Stimulated activated CD8-positive, alpha-beta memory T cell treated with anti-CD3 and anti-CD28 coated beads, Interleukin-12 subunit alpha, Interleukin-12 subunit beta, amount 100 ng/mL, for 24 hours (primary cell): ENCODE data around the gene GCG.

Experiments
- DNase-seq: peaks from one replicate; pipeline ENCODE4 v3.0.0-alpha.2; 2020; ENCODE audit errors: extremely low read depth

Gene GCG

DNA sequence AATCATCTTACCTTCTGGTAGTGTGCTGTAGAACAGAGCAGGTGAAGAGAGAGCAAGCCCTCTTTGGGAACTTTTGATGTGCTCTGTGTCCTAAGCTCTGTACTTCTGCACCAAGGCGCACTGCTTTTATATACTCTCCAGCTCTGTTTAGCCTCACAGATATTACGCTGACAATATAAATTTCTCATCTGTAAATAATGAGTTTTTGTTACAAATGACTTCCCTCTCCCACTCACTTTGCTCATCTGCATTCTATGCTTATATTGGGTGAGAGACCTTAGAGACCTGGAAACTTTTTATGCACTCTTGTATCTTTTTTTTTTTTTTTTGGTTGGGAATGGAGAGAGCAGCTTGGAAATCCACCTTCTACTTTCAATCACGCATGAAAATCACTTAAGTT lies at the start of gene GCG:
TSS of gene GCG (minus strand) at position 101 of the 400 bp plus-strand sequence. CDS start 3,069 bp downstream, outside the sequence.
- no peak for DNase-seq

DNA sequence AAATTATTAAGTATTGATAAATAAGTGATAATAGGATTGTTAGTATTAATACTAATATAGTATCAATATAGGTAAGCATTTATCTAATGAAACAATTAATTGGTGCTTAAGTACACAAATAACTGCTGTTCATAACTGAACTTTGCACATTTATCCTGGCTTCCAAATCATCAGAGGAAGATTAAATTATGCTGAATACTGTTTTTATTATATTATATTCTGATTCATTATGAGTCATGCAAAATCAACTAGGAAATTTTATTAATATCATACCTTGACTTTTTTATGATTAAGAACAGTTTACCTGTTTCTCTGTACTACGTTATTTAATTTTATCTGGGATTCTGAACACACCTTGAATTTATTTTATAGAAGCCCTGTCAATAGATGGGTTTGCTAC lies 48.6 kb upstream of the GCG start:
- no peak for DNase-seq

DNA sequence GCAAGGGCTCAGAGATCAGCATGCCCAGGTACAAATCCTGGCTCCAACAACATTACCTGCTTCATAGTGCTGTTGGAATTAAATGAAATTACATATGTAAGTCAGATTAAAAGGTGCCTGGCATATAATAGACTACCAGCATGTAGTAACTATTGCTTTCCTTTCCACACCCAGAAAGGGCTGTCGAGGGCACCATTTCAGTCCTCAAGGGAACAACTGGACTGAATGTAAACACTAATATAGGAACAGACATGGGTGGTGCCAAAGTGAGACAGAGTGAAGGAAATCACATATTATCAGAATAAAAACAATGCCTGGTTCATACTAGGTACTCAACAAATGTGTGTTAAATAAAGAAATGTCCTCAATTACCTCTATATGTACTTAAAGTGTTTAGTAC lies 47.9 kb upstream of the GCG start:
- no peak for DNase-seq

DNA sequence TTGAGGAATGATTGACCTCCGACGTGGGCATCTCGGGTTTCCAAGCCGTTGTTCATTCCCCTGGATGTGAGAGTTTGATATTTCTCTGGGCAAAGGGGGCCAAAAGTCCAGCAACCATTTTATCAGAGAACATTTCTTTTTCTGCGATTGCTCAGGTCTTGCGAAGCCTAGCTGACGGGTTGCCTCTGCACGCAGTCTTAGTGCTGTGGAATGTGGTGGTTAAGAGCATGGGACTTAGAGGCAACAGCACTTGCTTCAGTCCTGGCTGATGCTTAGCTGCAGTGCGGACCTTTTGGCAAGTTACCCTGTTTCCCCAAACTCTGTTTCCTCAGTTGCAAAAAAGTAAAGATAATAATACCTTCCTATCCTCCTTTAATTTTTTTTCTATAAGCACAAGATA lies 46.2 kb upstream of the GCG start:
- DNase-seq, result no peak

DNA sequence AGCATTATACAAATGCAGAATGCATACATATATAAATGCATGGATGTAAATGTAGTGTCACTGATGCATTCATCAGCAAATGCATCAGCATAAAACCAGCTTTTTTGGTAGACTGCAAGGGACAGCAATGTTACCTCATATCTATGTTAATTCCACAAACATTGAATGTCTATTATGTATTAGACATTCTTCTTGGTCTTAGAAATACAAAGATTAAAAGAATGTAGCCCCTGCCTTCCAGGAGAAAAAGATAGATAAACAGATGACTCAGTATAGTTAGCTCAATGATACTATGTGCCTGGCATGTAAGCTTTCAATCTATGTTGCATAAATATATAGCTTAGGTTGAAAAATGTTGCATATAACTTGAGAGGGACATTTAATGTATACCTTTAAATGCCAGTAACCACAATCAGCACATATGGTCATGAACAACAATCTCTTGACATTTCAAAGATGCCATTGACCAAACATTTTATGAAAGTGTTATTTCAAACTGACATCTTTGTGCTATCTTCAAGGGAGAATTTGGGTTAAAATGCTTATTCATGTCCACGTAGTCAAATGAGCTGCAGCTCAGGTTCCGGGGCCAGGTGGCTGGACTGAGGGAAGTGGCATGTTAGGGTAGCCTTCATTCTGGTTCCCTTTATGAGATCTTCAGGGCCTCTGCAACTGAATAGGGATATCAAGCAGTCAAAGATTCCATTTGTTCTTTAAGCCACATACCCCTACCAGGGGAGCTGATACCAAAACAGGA lies 45.2 kb upstream of the GCG start:
- DNase-seq, result no peak

DNA sequence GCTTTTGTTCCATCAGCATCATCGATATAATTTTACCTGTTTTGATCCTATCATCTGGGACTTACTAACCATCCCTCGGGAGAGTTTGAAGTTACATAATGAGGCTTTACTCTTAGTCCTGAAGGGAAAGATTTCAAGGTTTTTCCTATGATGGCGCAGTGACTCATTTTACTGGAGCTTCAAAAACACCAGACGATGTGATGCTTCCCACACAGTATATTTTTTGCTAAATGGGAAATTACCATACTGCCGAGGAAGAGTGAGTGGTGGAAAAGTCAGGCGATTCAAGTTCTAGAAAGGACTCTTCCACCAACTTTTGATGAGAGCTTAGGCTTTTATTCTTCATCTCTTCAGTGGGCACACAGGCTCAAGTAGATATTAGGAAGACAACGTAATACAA lies 44.6 kb upstream of the GCG start:
- no peak for DNase-seq

DNA sequence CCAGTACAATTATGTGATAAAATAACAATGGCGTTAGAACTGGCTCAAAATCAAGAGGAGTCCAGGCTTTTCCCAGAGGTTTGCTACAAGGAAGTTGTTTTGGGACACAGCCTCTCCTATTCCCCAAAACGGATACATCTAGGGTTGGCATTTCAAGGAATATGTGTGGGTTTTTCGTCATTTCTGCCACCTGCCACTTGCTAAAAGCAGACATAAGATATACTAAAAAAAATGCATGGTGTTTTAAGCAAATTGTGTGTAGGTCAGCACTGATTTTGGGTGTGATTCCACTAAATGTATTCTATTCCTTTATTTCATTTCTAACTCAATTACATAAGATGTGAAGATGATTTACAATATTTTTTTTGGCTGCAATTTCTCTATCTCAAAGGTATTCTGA lies 36.4 kb upstream of the GCG start:
- no peak for DNase-seq

DNA sequence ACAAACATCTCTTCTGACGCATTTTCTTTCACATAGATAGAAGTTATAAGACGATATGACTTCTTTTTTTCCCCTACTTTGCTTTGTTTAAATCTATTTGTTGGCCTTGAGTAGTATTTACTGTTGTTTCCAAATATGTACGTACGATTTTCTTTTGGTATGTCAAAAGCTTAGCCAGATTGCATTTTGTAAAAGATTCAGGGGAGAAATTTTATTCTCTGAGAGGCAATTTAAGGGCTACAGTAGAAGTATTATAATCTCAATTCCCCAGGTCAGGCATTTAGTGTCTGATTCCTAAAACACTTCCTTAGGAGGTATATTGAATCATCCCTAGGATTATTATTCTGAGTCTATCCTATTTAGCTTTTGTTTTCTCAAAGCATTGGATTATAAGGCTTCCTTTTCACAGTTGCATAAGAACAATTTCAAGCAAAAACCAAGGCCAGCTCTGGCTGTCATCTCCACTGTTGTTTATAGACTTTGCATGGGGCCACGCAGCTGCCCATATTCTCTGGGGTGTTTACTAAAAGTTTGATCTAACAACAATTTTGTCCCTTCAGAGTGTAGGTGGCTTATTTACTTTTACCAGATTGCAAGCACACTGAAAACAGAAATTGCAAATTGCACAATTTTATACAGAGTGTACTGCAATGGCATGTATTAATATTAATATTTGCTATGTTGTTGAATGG lies 33.6 kb upstream of the GCG start:
- DNase-seq, result no peak

DNA sequence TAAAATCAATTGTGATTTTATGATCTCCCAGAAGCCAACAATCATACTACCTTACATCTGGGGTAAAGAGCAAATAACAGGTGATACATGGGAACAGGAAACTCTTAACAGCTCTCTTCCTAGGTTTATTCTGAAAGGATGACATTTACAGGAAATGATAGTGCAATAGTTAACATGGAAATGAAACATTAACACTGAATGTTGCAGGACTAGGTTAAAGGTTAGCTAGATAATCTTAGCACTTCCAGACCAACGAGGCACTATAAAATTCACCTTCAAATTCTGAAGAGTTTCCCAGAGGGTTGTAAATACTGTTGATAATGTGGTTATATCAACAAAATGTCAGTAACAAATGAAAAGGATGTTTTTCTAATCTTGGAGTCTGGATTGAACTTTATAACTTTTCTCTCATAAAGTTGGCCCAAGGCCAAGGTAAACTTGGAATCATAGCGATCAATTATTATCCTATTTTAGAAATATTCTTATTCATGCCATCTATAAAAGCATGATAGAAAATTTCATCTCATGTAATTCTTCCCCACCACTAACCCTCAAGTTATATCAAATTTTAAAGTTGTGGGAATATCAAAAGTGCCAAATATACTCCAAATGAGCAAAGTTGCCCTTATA lies 32.9 kb upstream of the GCG start:
- no peak for DNase-seq

DNA sequence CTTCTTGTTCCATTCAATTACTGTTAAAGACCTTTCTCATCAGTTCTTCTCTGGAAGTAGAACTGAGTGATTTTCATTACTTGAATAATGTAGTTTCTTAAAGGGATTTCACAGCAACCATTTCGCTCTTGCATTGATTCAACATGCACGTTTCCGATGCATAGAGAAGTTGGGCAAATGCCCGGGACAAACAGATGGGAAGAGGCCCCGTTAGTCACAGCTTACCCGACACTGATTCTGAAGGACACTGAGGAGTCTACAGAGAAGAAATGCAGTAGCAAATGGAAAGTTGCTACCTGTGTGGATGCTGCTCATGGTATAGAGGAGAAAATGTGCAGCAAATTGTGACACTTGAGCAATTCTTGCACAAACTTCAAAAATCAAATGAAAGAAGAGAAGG lies 32.3 kb upstream of the GCG start:
- no peak for DNase-seq

DNA sequence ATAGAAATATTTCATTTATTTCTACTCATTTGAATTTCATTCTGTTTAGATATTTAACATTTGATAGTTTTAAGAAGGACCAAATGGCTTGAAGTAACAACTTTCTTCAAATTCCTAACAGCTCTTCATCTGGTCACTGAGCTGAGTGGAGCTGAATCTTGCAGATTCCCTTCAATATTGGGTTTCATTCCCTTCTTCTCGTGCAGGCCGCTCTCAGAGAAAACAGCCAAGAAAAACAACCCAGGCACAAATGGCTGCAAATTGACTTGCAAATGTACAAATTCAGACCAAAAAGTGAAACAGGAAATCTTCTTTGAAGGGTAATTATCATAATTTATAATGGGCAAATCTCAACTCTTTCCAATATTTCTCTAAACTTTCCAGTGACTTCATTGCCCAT lies 30.3 kb upstream of the GCG start:
- DNase-seq, result no peak

DNA sequence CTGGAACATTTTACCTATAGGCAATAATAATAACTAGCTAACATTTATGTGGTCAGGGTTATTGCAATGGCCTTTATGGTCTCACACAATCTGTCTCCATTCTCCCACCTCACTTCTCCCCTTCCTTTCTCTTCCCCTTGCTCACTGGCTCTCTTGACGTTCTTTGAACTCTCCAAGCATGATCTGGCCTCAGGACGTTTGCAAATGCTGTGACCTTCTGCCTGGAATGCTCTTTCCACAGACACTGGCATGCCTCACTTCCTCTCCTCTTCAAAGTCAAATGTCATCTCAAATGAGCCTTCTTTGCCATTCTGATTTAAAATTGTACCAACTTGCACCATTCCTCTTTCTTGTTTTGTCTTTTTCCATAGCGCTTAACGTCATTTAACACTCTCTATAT lies 25.3 kb upstream of the GCG start:
- DNase-seq, result no peak

DNA sequence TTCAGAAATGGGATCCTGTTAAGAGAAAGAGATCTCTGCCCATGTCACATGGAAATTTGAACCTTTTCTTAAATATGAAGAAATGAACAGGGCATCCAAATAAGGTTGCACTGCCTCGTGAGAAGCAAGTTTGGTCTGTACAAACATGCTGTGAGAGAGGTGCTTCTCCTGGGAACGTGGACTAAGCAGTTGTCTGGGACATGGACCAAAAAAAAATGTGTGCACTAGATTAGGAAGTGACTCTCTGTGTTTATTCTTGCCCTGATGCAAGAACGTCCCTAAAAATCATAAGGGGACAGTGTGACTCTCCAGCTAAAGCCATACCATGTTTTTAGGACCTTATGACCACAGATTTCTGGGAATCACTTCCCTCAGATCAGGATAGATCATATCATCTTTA lies 23.7 kb upstream of the GCG start:
- DNase-seq, result no peak

DNA sequence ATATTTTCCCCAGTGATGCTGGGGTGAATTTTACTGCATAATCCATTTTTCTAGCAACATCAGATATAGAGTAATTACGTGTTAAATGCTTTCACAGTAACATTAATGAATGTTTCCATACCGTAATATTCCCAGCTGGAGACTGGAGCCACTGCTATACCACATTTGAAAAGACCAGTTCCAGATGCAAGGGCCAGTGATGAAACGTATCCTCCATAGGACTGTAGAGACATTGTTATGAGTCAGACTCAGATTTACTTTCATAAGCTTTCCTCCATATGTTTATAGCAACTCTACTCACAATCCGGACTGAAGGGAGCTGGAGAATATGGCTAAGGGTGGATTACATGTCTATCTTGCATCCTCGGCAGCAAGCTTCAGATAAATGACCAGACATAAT lies 22.7 kb upstream of the GCG start:
- DNase-seq, result no peak

DNA sequence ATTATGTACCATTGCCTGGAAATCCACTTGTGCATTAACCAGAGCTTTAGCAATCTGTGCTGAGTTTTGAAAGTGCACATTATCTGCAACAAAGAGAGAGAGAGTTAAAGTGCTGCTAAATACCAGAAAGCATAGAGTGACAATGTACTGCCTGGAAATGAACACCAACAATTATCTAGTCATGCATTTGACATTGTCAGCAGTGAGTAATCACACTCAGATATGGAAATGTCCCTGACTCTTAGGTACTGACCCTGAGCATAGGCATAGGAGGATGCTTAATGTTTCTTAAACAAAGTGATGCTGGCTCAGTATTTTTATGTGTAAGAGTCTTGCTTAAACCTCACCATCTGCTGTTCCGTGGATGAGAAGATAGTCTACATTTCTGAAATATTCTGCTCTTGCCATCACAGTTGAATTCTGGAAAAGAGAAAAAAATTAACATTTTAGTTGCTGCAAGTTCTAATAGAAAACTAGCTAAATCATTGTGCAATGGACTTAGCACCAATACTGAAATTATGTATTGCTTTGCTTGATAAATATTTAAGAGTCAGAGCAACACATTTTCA lies 20.8 kb upstream of the GCG start:
- no peak for DNase-seq

DNA sequence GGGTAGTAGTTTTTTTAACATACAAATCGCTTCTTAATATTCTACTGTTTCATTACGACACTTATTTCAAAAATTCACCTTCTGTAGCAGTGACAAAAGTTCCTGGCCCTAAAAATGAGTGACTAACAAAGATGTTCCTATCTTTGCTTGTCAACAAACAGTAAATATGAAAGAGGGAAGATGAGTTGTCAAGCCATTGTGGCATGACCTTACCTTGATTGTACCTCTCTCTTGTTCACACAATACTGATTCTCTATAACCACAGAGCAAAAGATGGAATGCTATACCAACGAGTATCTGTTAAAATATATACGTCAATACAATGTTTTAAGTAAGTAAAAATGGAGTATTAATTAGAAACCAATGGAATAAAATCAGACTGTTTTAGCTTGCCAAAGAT lies 14.7 kb upstream of the GCG start:
- DNase-seq, result no peak

DNA sequence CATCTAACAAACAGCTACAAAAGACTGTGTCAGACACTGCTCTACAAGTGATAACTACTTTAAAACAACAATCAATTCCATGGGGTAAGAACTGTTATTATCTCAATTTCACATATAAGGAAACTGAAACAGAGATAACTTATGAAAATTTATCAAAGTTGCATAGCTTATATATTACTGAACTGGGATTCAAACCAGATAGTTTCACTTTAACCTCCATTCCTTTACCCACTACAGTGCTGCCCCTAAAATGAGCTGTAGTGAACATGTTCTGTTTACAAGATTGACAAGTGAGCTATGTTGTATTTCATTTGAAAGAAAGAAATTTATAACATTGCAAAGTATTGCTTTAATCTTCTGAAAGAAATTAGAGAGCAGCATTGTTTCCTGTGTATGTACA lies 14.1 kb upstream of the GCG start:
- no peak for DNase-seq

DNA sequence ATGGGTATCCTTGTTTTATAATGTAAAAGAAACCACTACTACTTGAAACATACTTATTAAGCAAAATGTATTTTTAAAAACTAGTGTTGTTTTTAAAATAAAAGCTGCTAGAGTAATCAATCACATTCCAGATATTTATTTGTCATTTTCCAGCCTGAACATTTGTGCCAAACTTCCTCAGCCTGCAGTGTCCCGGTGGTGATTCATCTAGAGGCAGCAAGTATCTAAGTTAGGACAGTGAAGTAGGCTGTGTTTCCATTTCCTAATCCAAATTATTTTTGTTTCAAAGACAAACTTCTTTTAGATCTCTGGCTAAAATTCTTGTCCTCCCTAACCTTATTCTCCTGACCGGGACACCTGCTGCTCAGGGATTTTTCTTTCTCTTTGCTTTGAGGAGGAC lies 12.8 kb upstream of the GCG start:
- no peak for DNase-seq

DNA sequence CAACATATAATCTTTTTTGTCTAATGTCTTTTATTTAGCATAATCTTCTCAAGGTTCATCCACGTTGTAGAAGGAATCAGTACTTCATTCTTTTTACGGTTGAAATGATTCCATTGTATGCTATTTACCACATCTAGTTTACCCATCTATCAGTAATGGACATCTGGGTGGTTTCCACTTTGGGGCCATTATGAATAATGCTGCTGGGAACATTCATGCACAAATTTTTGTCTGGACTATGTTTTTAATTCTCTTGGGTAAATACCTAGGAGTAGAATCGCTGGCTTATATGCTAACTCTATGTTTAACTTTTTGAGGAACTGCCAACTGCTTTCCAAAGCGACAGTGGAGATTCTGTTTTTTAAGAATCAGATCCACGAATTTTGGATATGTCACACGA lies 7.4 kb upstream of the GCG start:
- no peak for DNase-seq

DNA sequence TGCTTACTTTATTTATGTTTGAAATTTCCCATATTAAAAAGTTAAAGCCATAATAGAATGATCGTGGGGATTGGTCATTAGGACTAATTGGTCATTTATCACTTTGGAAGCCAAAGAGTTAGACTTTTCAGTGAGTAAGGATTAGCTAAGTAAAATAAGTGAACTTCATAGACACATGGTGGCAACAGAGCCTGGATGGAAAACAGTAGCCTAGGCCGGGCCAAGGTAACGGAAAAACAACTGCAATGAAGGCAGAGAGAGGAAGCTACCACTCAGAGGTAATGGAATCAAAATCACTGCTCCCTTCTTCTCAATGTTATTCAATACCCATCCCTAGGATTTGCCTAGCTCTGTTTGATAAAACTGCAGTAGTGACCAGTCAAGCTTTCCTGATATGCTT lies 4.1 kb upstream of the GCG start:
- DNase-seq, result no peak

DNA sequence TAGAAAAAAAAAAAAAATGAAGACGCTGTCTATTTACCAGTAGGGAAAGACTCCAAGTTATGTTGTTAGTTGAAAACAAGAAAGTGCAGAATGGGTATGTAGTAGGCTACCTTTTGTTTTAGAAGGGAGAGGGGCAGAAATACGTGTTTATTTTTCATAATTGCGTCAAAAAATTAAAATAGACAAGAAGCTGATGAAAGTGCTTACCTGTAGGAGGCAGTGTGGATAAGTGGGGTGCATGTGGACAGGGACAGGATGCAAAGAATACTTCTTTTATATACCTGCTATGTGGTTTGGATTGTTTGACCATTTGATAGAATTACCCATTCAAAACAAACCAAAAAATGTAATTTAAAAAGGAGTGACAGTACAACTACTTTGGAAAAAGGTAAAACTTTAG lies 3.0 kb upstream of the GCG start:
- DNase-seq, result no peak

DNA sequence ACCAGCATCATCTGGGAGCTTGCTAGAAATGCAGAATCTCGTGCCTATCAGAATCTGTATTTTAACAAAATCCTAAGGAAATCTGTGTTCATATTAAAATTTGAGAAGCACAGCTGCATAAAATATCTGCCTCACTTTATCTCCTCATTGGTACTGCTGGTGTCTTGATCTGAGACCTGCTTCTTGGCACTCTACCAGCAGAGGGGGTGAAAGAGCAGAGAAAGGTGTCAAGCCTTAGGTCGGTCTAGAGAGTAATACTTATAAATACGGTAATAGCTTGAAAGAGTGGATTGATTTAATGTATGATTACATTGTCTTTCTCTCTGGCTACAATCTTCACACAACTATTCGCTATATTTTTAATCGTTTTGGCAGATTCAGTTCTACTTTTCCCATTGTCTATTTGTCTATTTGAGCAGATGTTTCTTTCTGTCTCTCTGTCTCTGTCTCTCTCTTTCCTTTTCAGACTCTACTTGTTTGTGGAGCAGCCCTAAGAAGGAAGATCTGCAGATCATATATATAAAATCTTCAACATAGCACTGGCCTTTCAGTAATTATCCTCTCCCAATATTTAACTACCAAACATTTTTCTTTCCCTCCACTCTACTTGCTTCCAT lies 1.7 kb upstream of the GCG start:
- DNase-seq, result no peak

DNA sequence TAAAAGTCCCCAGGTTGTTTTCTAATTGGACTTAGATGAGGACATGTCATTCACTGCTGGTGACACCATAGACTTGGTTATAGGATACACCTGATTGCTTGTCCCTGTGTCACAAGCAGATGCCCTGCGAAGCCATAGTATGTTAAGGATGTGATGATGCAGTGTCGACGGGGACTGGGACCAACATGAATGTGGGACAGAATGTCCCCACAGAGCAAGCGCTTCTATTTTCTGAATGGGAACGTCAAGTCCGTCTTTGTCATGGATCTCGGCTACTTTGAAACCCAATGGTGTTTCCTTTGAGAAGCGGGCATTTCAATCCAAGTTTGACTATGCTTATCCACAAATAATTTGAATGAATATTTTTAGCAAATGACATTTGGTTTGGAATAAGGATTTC lies 2.1 kb downstream of the GCG start:
- no peak for DNase-seq
